Measurements from ENCODE around the gene SAFB2.

DNA sequence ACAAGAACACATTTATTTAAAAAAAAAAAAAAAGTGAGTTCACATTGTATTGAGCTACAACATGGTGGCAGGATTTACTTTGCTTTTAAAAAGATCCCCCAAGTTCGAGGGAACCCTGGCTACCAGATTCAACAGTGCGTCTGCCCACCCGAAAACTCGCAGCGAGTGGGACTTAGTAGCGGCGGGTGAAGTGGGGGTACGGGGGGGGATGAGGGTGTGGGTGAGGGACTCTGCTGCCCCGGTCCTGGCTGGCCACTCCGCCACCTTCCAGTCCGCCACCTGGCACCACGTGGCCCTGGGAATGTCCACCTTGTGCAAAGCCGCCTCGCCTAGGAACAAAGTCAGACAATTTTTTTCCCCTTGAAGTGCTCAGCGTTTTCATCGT lies 35.5 kb downstream of the SAFB2 start:
- TF ChIP-seq, protein P1, sequence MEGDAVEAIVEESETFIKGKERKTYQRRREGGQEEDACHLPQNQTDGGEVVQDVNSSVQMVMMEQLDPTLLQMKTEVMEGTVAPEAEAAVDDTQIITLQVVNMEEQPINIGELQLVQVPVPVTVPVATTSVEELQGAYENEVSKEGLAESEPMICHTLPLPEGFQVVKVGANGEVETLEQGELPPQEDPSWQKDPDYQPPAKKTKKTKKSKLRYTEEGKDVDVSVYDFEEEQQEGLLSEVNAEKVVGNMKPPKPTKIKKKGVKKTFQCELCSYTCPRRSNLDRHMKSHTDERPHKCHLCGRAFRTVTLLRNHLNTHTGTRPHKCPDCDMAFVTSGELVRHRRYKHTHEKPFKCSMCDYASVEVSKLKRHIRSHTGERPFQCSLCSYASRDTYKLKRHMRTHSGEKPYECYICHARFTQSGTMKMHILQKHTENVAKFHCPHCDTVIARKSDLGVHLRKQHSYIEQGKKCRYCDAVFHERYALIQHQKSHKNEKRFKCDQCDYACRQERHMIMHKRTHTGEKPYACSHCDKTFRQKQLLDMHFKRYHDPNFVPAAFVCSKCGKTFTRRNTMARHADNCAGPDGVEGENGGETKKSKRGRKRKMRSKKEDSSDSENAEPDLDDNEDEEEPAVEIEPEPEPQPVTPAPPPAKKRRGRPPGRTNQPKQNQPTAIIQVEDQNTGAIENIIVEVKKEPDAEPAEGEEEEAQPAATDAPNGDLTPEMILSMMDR (IDR thresholded peaks at IDR 0.05 in 2 of 3, conservative IDR thresholded peaks at IDR 0.05 in 1 of 3; ENCODE audit: borderline replicate concordance in 1 of 3, insufficient read depth in 1 of 3, low read depth in 2 of 3, low read length in 2 of 3): no peak
- TF ChIP-seq SP1 (IDR thresholded peaks at IDR 0.05; ENCODE audit: low read depth) (no peak), ELF1 (IDR thresholded peaks at IDR 0.05; ENCODE audit: borderline replicate concordance, low read depth) (no peak), POLR2A (IDR thresholded peaks at IDR 0.05; ENCODE audit: borderline replicate concordance, extremely low read depth, insufficient read depth, insufficient read length) (no peak), TCF7L2 (IDR thresholded peaks at IDR 0.05; ENCODE audit: borderline replicate concordance, extremely low read depth, insufficient read depth, insufficient read length) (no peak), POLR2AphosphoS5 (IDR thresholded peaks at IDR 0.05; ENCODE audit: low read depth, low read length) (no peak), ZNF274 (IDR thresholded peaks at IDR 0.05; ENCODE audit: low read depth, low read length) (no peak), CBX3 (IDR thresholded peaks at IDR 0.05; ENCODE audit: low read depth) (no peak)
- TF ChIP-seq, protein P2, sequence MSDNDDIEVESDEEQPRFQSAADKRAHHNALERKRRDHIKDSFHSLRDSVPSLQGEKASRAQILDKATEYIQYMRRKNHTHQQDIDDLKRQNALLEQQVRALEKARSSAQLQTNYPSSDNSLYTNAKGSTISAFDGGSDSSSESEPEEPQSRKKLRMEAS (IDR thresholded peaks at IDR 0.05): no peak
- TF ChIP-seq, protein P3, sequence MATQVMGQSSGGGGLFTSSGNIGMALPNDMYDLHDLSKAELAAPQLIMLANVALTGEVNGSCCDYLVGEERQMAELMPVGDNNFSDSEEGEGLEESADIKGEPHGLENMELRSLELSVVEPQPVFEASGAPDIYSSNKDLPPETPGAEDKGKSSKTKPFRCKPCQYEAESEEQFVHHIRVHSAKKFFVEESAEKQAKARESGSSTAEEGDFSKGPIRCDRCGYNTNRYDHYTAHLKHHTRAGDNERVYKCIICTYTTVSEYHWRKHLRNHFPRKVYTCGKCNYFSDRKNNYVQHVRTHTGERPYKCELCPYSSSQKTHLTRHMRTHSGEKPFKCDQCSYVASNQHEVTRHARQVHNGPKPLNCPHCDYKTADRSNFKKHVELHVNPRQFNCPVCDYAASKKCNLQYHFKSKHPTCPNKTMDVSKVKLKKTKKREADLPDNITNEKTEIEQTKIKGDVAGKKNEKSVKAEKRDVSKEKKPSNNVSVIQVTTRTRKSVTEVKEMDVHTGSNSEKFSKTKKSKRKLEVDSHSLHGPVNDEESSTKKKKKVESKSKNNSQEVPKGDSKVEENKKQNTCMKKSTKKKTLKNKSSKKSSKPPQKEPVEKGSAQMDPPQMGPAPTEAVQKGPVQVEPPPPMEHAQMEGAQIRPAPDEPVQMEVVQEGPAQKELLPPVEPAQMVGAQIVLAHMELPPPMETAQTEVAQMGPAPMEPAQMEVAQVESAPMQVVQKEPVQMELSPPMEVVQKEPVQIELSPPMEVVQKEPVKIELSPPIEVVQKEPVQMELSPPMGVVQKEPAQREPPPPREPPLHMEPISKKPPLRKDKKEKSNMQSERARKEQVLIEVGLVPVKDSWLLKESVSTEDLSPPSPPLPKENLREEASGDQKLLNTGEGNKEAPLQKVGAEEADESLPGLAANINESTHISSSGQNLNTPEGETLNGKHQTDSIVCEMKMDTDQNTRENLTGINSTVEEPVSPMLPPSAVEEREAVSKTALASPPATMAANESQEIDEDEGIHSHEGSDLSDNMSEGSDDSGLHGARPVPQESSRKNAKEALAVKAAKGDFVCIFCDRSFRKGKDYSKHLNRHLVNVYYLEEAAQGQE (IDR thresholded peaks at IDR 0.05; ENCODE audit: low read depth): no peak
